PC-9 (cell line): ENCODE measurements around the gene ZNF654. TPM values are rescaled to one million over a fixed set of nuclear protein-coding genes. Genes with fewer than 3 reads are reported as not detected.

Source experiments
- BruUV-seq: library from RNA; stranded (reverse); fragments of 400-500 nt; replicated peaks from 2 replicates; lab custom pipeline; 2021; lab: Mats Ljungman, UMichigan
- CTCF ChIA-PET: fragments of 300-600 bp; sonication (Branson Sonifier 250); formaldehyde crosslinking; loops from one replicate; lab custom pipeline; 2022; ENCODE audit warnings: antibody characterized with exemption; lab: Charles Lee
- POLR2A ChIA-PET: fragments of 300-600 bp; sonication (Branson Sonifier 250); formaldehyde crosslinking; loops from one replicate; lab custom pipeline; 2022; ENCODE audit warnings: antibody characterized with exemption; ENCODE audit not compliant: unreplicated experiment; lab: Charles Lee
- DNase-seq, 2 experiments: peaks; one replicate each; pipeline versions ENCODE4 v3.0.0 to v3.0.0-alpha.2; 2015 to 2022; ENCODE audit warnings: mixed read lengths in 1 of 2
- H2AFZ ChIP-seq: fragments of 200-600 bp; sonication (generic); 2 replicates; pipeline ENCODE4 v1.8.1; 2017; ENCODE audit warnings: antibody characterized with exemption
- H3F3A ChIP-seq: fragments of 200-600 bp; sonication (generic); 2 replicates; pipeline ENCODE4 v1.8.1; 2017; ENCODE audit warnings: antibody characterized with exemption, mild to moderate bottlenecking, low read depth; ENCODE audit not compliant: insufficient read depth
- H3K27ac ChIP-seq: fragments of 200-600 bp; sonication (generic); 2 replicates; pipeline ENCODE4 v1.6.1; 2016; ENCODE audit warnings: mixed run types
- H3K27me3 ChIP-seq: fragments of 200-600 bp; sonication (generic); 2 replicates; pipeline ENCODE4 v1.6.1; 2016; ENCODE audit warnings: low read depth, mixed run types; ENCODE audit not compliant: insufficient read depth
- H3K36me3 ChIP-seq: fragments of 200-600 bp; sonication (generic); 2 replicates; pipeline ENCODE4 v1.6.1; 2016; ENCODE audit warnings: low read depth, mixed run types
- H3K4me1 ChIP-seq: fragments of 200-600 bp; sonication (generic); replicated peaks from 2 replicates; pipeline ENCODE4 v1.6.1; 2016; ENCODE audit warnings: mixed run types; ENCODE audit not compliant: insufficient read depth
- H3K4me2 ChIP-seq: fragments of 200-600 bp; sonication (generic); 2 replicates; pipeline ENCODE4 v1.6.1; 2017; ENCODE audit warnings: mixed run types
- H3K4me3 ChIP-seq: fragments of 200-600 bp; sonication (generic); 2 replicates; pipeline ENCODE4 v1.6.1; 2016; ENCODE audit warnings: mixed run types
- H3K79me2 ChIP-seq: fragments of 200-600 bp; sonication (generic); 2 replicates; pipeline ENCODE4 v1.6.1; 2017; ENCODE audit warnings: low read depth, mixed run types
- H3K9me2 ChIP-seq: fragments of 200-600 bp; sonication (generic); 2 replicates; pipeline ENCODE4 v1.8.1; 2017; ENCODE audit warnings: mild to moderate bottlenecking; ENCODE audit not compliant: insufficient read depth
- H3K9me3 ChIP-seq: fragments of 200-600 bp; sonication (generic); 2 replicates; pipeline ENCODE4 v1.8.1; 2016; ENCODE audit warnings: low read depth; ENCODE audit not compliant: insufficient read depth
- H4K20me1 ChIP-seq: fragments of 200-600 bp; sonication (generic); 2 replicates; pipeline ENCODE4 v1.8.1; 2017; ENCODE audit not compliant: insufficient read depth
- CTCF ChIP-seq: fragments of 200-600 bp; sonication (generic); conservative IDR thresholded peaks from 2 replicates; pipeline ENCODE4 v1.6.1; 2017; ENCODE audit warnings: mixed run types, antibody characterized with exemption, mild to moderate bottlenecking, moderate library complexity
- EZH2 ChIP-seq: fragments of 200-600 bp; sonication (generic); IDR thresholded peaks from 2 replicates; pipeline ENCODE4 v1.8.0; 2017; ENCODE audit warnings: antibody characterized with exemption, low read depth
- intact Hi-C: fragments of 100-400 bp; cut with micrococcal nuclease; formaldehyde crosslinking; loops from one replicate; pipeline ENCODE4 v1.10.0; 2022; ENCODE audit not compliant: unreplicated experiment
- total RNA-seq: library from RNA; stranded (reverse); gene quantifications from 2 replicates; pipeline ENCODE4 v1.2.3, GENCODE V29; 2021

The ZNF654 gene
- total RNA-seq, 1 experiment from 2014 or later, result 9.6 TPM

GRCh38 chr3:88061746-88062145, 2.7 kb downstream of the ZNF654 start:
- H3K9me3 ChIP-seq, result no peaks in the 10 kb centered on the region
- no peak overlapping the region for H2AFZ ChIP-seq
- H3K27ac ChIP-seq, result no peak overlapping the region
- DNase-seq, result no peak
- intact Hi-C loops, result no loop called here
- TF ChIP-seq EZH2, result no peak
- no peak for TF ChIP-seq CTCF
- ChIA-PET CTCF (no interaction called here), POLR2A (no interaction called here)
- H3K9me2 ChIP-seq, result no peaks in the 10 kb centered on the region
- peaks cover 4% of the 10 kb centered on the region; the same call in 1 of the 2 replicates for H3K36me3 ChIP-seq
- no peaks in the 10 kb centered on the region for H3F3A ChIP-seq
- H3K4me2 ChIP-seq, result peak overlapping the region; percentile 97
- H3K27me3 ChIP-seq, result no peaks in the 10 kb centered on the region
- peaks cover 87% of the 10 kb centered on the region for H3K79me2 ChIP-seq
- H3K4me1 ChIP-seq, result peaks cover 30% of the 10 kb centered on the region
- H3K4me3 ChIP-seq, result no peak overlapping the region
- H4K20me1 ChIP-seq, result peaks cover 10% of the 10 kb centered on the region; the same call in 1 of the 2 replicates
- no TSS peak for BruUV-seq

- ChIA-PET CTCF (no interaction called here), POLR2A (no interaction called here)
- no peak for DNase-seq
- Histone ChIP-seq H3K9me3 (peaks cover 6% of the 10 kb centered on the region), H3K36me3 (peaks cover 4% of the 10 kb centered on the region; the same call in 1 of the 2 replicates), H3K27me3 (no peaks in the 10 kb centered on the region), H3K4me3 (no peak overlapping the region), H3K9me2 (no peaks in the 10 kb centered on the region), H4K20me1 (no peaks in the 10 kb centered on the region), H3K27ac (no peak overlapping the region), H3K79me2 (peaks cover 34% of the 10 kb centered on the region), H3K4me1 (no peaks in the 10 kb centered on the region), H3F3A (no peaks in the 10 kb centered on the region), H2AFZ (no peak overlapping the region), H3K4me2 (no peak overlapping the region)
- TF ChIP-seq CTCF, result no peak
- TF ChIP-seq EZH2, result no peak
- intact Hi-C loops, result no loop called here
- no TSS peak for BruUV-seq
These were observed 16.0 kb downstream of the ZNF654 start for GRCh38 chr3:88075072-88075471.

GRCh38 chr3:88075497-88075896, 16.4 kb downstream of the ZNF654 start:
- intact Hi-C loops, result no loop called here
- ChIA-PET POLR2A (no interaction called here), CTCF (no interaction called here)
- Histone ChIP-seq H3K79me2 (peaks cover 29% of the 10 kb centered on the region; the same call in 1 of the 2 replicates), H3K27me3 (no peaks in the 10 kb centered on the region), H4K20me1 (no peaks in the 10 kb centered on the region), H3K4me3 (no peak overlapping the region), H3K9me3 (peaks cover 6% of the 10 kb centered on the region), H3K9me2 (no peaks in the 10 kb centered on the region), H3F3A (no peaks in the 10 kb centered on the region), H3K4me1 (no peaks in the 10 kb centered on the region), H3K4me2 (no peak overlapping the region), H3K36me3 (peaks cover 4% of the 10 kb centered on the region; the same call in 1 of the 2 replicates), H3K27ac (no peak overlapping the region), H2AFZ (no peak overlapping the region)
- BruUV-seq, result no TSS peak
- TF ChIP-seq EZH2 (no peak), CTCF (no peak)
- DNase-seq, result no peak
